Measurements from ENCODE around the gene SLC35A4.
"Not testable (repeated sequence)": the region's sequence is repeated elsewhere in the genome, so short reads cannot be mapped to it uniquely, and the experiment has no call there.

- TF ChIP-seq POLR2A, CTCF (IDR thresholded peaks at IDR 0.05): not testable (repeated sequence)
These were observed 28.4 kb downstream of the SLC35A4 start for GRCh38 chr5:140593070-140593469.

Data from esophagus squamous epithelium (tissue), 4 donors.